WTC11 (cell line): ENCODE results near the gene DHX36. TPM values are rescaled to one million over a fixed set of nuclear protein-coding genes. Genes with fewer than 3 reads are reported as not detected.

ENCODE experiments used
- ATAC-seq: fragments of 200-7000 bp; cut with Tn5 transposase; 2 replicates; pipeline ENCODE4 v1.10.0; 2021; ENCODE audit warnings: mild to moderate bottlenecking, moderate library complexity
- CTCF ChIA-PET: fragments of 300-600 bp; sonication (Branson Sonifier 250); formaldehyde crosslinking; loops from one replicate; lab custom pipeline; 2021; ENCODE audit warnings: antibody characterized with exemption; lab: Charles Lee
- POLR2A ChIA-PET: fragments of 350-600 bp; sonication (Branson Sonifier 250); formaldehyde crosslinking; loops from one replicate; lab custom pipeline; 2021; ENCODE audit warnings: antibody characterized with exemption; lab: Charles Lee
- DNase-seq: peaks from one replicate; pipeline ENCODE4 v3.0.0; 2021; ENCODE audit warnings: low spot score
- H3K27ac Mint-ChIP-seq: 2 replicates; pipeline ENCODE4 v1.8.0; 2021; ENCODE audit warnings: mixed read lengths
- H3K27me3 Mint-ChIP-seq: 2 replicates; pipeline ENCODE4 v1.8.0; 2021; ENCODE audit warnings: low read depth, mild to moderate bottlenecking, moderate library complexity, mixed read lengths
- H3K36me3 Mint-ChIP-seq: 2 replicates; pipeline ENCODE4 v1.8.0; 2021; ENCODE audit warnings: mixed read lengths
- H3K4me1 Mint-ChIP-seq: 2 replicates; pipeline ENCODE4 v1.8.0; 2022; ENCODE audit warnings: mixed read lengths
- H3K4me3 Mint-ChIP-seq: 2 replicates; pipeline ENCODE4 v1.8.0; 2021; ENCODE audit warnings: mild to moderate bottlenecking, moderate library complexity, mixed read lengths
- H3K9me3 Mint-ChIP-seq: 2 replicates; pipeline ENCODE4 v1.8.0; 2021; ENCODE audit warnings: mixed read lengths
- ELF4 ChIP-seq: sonication (generic); formaldehyde crosslinking; IDR thresholded peaks from 2 replicates; pipeline ENCODE4 v1.8.1; 2022; ENCODE audit warnings: low read depth, mild to moderate bottlenecking, moderate library complexity, missing genetic modification reagents
- ESRRA ChIP-seq: sonication (generic); formaldehyde crosslinking; IDR thresholded peaks from 2 replicates; pipeline ENCODE4 v1.8.1; 2022; ENCODE audit warnings: mild to moderate bottlenecking, missing genetic modification reagents, borderline replicate concordance
- FOXP1 ChIP-seq: sonication (generic); formaldehyde crosslinking; IDR thresholded peaks from 2 replicates; pipeline ENCODE4 v1.8.0; 2022; ENCODE audit warnings: missing genetic modification reagents, mild to moderate bottlenecking, moderate library complexity, borderline replicate concordance
- KAT7 ChIP-seq: sonication (generic); formaldehyde crosslinking; IDR thresholded peaks from 2 replicates; pipeline ENCODE4 v1.8.1; 2023; ENCODE audit warnings: missing genetic modification reagents, mild to moderate bottlenecking, borderline replicate concordance
- MXD4 ChIP-seq: fragments of 250-450 bp; sonication (Bioruptor Pico); IDR thresholded peaks from 2 replicates; pipeline ENCODE4 v1.8.0; 2021; ENCODE audit warnings: mild to moderate bottlenecking, moderate library complexity, borderline replicate concordance
- NFATC4 ChIP-seq: fragments of 250-450 bp; sonication (Bioruptor Pico); IDR thresholded peaks from 2 replicates; pipeline ENCODE4 v1.9.0; 2021; ENCODE audit warnings: mild to moderate bottlenecking
- NR1H2 ChIP-seq: sonication (generic); formaldehyde crosslinking; IDR thresholded peaks from 2 replicates; pipeline ENCODE4 v1.9.0; 2021; ENCODE audit warnings: mild to moderate bottlenecking, moderate library complexity, missing genetic modification reagents
- OVOL2 ChIP-seq: fragments of 250-450 bp; sonication (Bioruptor Pico); IDR thresholded peaks from 2 replicates; pipeline ENCODE4 v1.9.0; 2021; ENCODE audit warnings: mild to moderate bottlenecking, borderline replicate concordance
- SOX15 ChIP-seq: fragments of 250-450 bp; sonication (Bioruptor Pico); IDR thresholded peaks from 2 replicates; pipeline ENCODE4 v1.9.0; 2021; ENCODE audit warnings: mild to moderate bottlenecking
- ZNF219 ChIP-seq: sonication (generic); formaldehyde crosslinking; IDR thresholded peaks from 2 replicates; pipeline ENCODE4 v1.8.0; 2023; ENCODE audit warnings: missing genetic modification reagents, mild to moderate bottlenecking, borderline replicate concordance
- ZNF263 ChIP-seq: sonication (generic); formaldehyde crosslinking; IDR thresholded peaks from 2 replicates; pipeline ENCODE4 v1.8.1; 2022; ENCODE audit warnings: low read depth, mild to moderate bottlenecking, moderate library complexity, missing genetic modification reagents
- ZNF396 ChIP-seq: fragments of 250-450 bp; sonication (Bioruptor Pico); IDR thresholded peaks from 2 replicates; pipeline ENCODE4 v1.8.0; 2021; ENCODE audit warnings: mild to moderate bottlenecking, moderate library complexity, borderline replicate concordance
- ZNF416 ChIP-seq: fragments of 250-450 bp; sonication (Bioruptor Pico); IDR thresholded peaks from 2 replicates; pipeline ENCODE4 v1.9.0; 2021; ENCODE audit warnings: mild to moderate bottlenecking, inconsistent platforms
- total RNA-seq: library from RNA; stranded (reverse); gene quantifications from 3 replicates; pipeline ENCODE4 v1.2.3, GENCODE V29; 2021
- TF ChIP-seq, protein P1 (sequence below): fragments of 250-450 bp; sonication (Bioruptor Pico); IDR thresholded peaks from 2 replicates; pipeline ENCODE4 v1.9.0; 2021; ENCODE audit warnings: mild to moderate bottlenecking, borderline replicate concordance
- TF ChIP-seq, protein P2 (sequence below): sonication (generic); formaldehyde crosslinking; IDR thresholded peaks from 2 replicates; pipeline ENCODE4 v1.8.0; 2022; ENCODE audit warnings: mild to moderate bottlenecking, missing genetic modification reagents
- TF ChIP-seq, protein P3 (sequence below): sonication (generic); formaldehyde crosslinking; IDR thresholded peaks from 2 replicates; pipeline ENCODE4 v1.8.1; 2023; ENCODE audit warnings: mild to moderate bottlenecking, missing genetic modification reagents
- TF ChIP-seq, protein P4 (sequence below): sonication (generic); formaldehyde crosslinking; IDR thresholded peaks from 2 replicates; pipeline ENCODE4 v1.8.1; 2023; ENCODE audit warnings: mild to moderate bottlenecking, moderate library complexity, missing genetic modification reagents
- TF ChIP-seq, protein P5 (sequence below): sonication (generic); formaldehyde crosslinking; conservative IDR thresholded peaks from 2 replicates; pipeline ENCODE4 v1.8.1; 2023; ENCODE audit warnings: mild to moderate bottlenecking, low read depth, missing genetic modification reagents, moderate library complexity
- TF ChIP-seq, protein P6 (sequence below): sonication (generic); formaldehyde crosslinking; IDR thresholded peaks from 2 replicates; pipeline ENCODE4 v1.8.1; 2023; ENCODE audit warnings: mild to moderate bottlenecking, missing genetic modification reagents, moderate library complexity

Gene DHX36
- total RNA-seq, 1 experiment from 2014 or later, result 100 TPM

DNA sequence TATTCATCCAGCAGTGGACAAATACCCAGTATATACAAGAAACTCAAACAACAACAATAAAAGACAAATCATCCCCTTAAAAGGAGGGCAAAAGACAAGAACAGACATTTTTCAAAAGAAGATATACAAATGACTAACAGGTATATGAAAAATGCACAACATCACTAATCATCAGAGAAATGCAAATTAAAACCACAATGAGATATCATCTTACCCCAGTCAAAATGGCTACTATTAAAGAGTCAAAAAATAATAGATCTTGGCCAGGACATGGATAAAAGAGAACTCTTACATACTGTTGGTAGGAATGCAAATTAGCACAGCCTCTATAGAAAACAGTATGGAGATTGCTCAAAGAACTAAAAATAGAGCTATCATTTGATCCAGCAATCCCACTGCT, 16.9 kb downstream of the DHX36 start (continued):
- TF ChIP-seq, protein P1, sequence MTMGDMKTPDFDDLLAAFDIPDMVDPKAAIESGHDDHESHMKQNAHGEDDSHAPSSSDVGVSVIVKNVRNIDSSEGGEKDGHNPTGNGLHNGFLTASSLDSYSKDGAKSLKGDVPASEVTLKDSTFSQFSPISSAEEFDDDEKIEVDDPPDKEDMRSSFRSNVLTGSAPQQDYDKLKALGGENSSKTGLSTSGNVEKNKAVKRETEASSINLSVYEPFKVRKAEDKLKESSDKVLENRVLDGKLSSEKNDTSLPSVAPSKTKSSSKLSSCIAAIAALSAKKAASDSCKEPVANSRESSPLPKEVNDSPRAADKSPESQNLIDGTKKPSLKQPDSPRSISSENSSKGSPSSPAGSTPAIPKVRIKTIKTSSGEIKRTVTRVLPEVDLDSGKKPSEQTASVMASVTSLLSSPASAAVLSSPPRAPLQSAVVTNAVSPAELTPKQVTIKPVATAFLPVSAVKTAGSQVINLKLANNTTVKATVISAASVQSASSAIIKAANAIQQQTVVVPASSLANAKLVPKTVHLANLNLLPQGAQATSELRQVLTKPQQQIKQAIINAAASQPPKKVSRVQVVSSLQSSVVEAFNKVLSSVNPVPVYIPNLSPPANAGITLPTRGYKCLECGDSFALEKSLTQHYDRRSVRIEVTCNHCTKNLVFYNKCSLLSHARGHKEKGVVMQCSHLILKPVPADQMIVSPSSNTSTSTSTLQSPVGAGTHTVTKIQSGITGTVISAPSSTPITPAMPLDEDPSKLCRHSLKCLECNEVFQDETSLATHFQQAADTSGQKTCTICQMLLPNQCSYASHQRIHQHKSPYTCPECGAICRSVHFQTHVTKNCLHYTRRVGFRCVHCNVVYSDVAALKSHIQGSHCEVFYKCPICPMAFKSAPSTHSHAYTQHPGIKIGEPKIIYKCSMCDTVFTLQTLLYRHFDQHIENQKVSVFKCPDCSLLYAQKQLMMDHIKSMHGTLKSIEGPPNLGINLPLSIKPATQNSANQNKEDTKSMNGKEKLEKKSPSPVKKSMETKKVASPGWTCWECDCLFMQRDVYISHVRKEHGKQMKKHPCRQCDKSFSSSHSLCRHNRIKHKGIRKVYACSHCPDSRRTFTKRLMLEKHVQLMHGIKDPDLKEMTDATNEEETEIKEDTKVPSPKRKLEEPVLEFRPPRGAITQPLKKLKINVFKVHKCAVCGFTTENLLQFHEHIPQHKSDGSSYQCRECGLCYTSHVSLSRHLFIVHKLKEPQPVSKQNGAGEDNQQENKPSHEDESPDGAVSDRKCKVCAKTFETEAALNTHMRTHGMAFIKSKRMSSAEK, result no peak

DNA sequence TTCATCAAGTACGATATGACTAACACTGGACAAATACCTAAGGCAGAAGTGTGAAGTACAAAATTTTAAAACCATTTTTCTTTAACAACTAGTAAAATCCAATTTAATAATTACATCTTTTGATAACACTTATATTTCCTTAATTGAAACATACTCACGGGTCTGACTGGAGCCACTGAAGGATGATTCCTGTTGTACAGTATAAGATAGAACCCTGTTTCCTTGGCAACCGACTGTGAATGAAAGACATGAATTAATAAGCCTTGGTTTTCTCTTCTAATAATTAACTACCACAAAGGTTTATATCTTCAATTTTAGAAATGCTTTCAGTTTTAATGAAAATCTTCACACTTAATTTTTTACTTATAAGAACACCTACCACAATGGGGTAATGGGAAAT, 19.4 kb downstream of the DHX36 start:
- ChIA-PET CTCF (no interaction called here), POLR2A (no interaction called here)
- Mint-ChIP-seq H3K36me3 (peaks cover 88% of the 10 kb centered on the region), H3K27me3 (no peaks in the 10 kb centered on the region), H3K27ac (no peak overlapping the region), H3K4me1 (no peaks in the 10 kb centered on the region), H3K9me3 (no peaks in the 10 kb centered on the region), H3K4me3 (no peak overlapping the region)
- ATAC-seq (no peak), DNase-seq (no peak)
- TF ChIP-seq ZNF263 (no peak), ZNF416 (CRISPR knock-in tag) (no peak), KAT7 (no peak)

DNA sequence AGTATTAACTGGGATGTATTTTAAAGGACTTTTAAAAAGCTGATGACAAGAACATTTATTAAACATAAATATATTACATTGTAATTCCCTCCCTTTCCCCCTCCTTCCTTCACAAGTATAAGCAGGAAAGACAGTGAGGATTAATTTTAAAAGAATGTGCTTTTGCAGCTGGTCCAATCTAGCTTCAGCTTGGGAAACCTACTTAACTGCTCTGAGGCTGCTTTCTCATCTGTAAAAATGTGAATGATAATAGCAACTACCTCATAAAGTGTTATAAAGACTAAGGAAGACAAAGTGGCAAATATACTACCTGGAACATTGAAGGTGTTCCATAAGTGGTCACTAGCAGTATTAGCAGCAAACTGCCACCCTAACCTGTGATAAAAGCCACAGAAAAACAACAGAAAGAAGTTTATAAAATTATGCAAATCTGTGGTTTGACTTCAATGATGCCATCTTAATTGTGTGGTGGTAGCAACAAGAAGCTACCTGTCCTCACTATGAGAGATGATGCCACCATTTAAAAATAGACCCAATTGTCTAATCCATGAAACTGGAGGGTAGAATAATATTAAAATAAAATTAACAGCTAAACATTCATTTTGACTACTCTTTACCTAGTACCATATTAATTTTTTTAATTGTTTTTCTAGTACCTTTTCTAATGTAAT, 20.0 kb downstream of the DHX36 start:
- no peaks in the 10 kb centered on the region for H3K4me1 Mint-ChIP-seq
- H3K27ac Mint-ChIP-seq, result no peak overlapping the region
- no peak for ATAC-seq
- H3K9me3 Mint-ChIP-seq, result no peaks in the 10 kb centered on the region
- peaks cover 87% of the 10 kb centered on the region for H3K36me3 Mint-ChIP-seq
- TF ChIP-seq, protein P2, sequence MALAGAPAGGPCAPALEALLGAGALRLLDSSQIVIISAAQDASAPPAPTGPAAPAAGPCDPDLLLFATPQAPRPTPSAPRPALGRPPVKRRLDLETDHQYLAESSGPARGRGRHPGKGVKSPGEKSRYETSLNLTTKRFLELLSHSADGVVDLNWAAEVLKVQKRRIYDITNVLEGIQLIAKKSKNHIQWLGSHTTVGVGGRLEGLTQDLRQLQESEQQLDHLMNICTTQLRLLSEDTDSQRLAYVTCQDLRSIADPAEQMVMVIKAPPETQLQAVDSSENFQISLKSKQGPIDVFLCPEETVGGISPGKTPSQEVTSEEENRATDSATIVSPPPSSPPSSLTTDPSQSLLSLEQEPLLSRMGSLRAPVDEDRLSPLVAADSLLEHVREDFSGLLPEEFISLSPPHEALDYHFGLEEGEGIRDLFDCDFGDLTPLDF (CRISPR knock-in tag), result no peak
- TF ChIP-seq, protein P3, sequence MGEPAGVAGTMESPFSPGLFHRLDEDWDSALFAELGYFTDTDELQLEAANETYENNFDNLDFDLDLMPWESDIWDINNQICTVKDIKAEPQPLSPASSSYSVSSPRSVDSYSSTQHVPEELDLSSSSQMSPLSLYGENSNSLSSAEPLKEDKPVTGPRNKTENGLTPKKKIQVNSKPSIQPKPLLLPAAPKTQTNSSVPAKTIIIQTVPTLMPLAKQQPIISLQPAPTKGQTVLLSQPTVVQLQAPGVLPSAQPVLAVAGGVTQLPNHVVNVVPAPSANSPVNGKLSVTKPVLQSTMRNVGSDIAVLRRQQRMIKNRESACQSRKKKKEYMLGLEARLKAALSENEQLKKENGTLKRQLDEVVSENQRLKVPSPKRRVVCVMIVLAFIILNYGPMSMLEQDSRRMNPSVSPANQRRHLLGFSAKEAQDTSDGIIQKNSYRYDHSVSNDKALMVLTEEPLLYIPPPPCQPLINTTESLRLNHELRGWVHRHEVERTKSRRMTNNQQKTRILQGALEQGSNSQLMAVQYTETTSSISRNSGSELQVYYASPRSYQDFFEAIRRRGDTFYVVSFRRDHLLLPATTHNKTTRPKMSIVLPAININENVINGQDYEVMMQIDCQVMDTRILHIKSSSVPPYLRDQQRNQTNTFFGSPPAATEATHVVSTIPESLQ (CRISPR knock-in tag), result no peak
- no peak for TF ChIP-seq SOX15
- TF ChIP-seq ELF4 (CRISPR knock-in tag), result no peak
- TF ChIP-seq ZNF396 (CRISPR knock-in tag), result no peak
- TF ChIP-seq, protein P4, sequence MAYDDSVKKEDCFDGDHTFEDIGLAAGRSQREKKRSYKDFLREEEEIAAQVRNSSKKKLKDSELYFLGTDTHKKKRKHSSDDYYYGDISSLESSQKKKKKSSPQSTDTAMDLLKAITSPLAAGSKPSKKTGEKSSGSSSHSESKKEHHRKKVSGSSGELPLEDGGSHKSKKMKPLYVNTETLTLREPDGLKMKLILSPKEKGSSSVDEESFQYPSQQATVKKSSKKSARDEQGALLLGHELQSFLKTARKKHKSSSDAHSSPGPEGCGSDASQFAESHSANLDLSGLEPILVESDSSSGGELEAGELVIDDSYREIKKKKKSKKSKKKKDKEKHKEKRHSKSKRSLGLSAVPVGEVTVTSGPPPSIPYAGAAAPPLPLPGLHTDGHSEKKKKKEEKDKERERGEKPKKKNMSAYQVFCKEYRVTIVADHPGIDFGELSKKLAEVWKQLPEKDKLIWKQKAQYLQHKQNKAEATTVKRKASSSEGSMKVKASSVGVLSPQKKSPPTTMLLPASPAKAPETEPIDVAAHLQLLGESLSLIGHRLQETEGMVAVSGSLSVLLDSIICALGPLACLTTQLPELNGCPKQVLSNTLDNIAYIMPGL (CRISPR knock-in tag), result no peak
- no peak for TF ChIP-seq ZNF219
- no peak for TF ChIP-seq FOXP1 (CRISPR knock-in tag)
- TF ChIP-seq, protein P5, sequence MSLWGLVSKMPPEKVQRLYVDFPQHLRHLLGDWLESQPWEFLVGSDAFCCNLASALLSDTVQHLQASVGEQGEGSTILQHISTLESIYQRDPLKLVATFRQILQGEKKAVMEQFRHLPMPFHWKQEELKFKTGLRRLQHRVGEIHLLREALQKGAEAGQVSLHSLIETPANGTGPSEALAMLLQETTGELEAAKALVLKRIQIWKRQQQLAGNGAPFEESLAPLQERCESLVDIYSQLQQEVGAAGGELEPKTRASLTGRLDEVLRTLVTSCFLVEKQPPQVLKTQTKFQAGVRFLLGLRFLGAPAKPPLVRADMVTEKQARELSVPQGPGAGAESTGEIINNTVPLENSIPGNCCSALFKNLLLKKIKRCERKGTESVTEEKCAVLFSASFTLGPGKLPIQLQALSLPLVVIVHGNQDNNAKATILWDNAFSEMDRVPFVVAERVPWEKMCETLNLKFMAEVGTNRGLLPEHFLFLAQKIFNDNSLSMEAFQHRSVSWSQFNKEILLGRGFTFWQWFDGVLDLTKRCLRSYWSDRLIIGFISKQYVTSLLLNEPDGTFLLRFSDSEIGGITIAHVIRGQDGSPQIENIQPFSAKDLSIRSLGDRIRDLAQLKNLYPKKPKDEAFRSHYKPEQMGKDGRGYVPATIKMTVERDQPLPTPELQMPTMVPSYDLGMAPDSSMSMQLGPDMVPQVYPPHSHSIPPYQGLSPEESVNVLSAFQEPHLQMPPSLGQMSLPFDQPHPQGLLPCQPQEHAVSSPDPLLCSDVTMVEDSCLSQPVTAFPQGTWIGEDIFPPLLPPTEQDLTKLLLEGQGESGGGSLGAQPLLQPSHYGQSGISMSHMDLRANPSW (CRISPR knock-in tag), result no peak
- TF ChIP-seq OVOL2 (CRISPR knock-in tag), result no peak
- no peak for TF ChIP-seq NFATC4 (CRISPR knock-in tag)
- TF ChIP-seq MXD4 (CRISPR knock-in tag), result no peak
- no peak for TF ChIP-seq NR1H2 (CRISPR knock-in tag)
- TF ChIP-seq, protein P6, sequence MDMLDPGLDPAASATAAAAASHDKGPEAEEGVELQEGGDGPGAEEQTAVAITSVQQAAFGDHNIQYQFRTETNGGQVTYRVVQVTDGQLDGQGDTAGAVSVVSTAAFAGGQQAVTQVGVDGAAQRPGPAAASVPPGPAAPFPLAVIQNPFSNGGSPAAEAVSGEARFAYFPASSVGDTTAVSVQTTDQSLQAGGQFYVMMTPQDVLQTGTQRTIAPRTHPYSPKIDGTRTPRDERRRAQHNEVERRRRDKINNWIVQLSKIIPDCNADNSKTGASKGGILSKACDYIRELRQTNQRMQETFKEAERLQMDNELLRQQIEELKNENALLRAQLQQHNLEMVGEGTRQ, result no peak
- no peak for TF ChIP-seq ESRRA
- H3K27me3 Mint-ChIP-seq, result no peaks in the 10 kb centered on the region
- ChIA-PET CTCF (no interaction called here), POLR2A (no interaction called here)
- H3K4me3 Mint-ChIP-seq, result no peak overlapping the region
- DNase-seq, result no peak
